Mammary epithelial cell (primary cell): Measurements from ENCODE around the gene DOCK6.

ENCODE experiments used
- CTCF ChIP-seq, 2 donors: IDR thresholded peaks in 1 of 2; conservative IDR thresholded peaks in 1 of 2; 2 replicates each; pipeline ENCODE4 v1.5.1; 2011 to 2012; ENCODE audit warnings: inconsistent platforms in 2 of 2, low read length in 2 of 2, mild to moderate bottlenecking in 2 of 2, control low read depth in 1 of 2, low read depth in 1 of 2; ENCODE audit not compliant: insufficient read depth in 1 of 2; ENCODE audit errors: extremely low read depth in 1 of 2
- EZH2 ChIP-seq: IDR thresholded peaks from 2 replicates; pipeline ENCODE4 v1.6.1; 2012; ENCODE audit warnings: low read length, inconsistent platforms, borderline replicate concordance

GRCh38 chr19:11288349-11288748 is 26.0 kb upstream of the DOCK6 start:
- TF ChIP-seq CTCF (conservative IDR thresholded peaks at IDR 0.05 in 1 of 2, IDR thresholded peaks at IDR 0.05 in 1 of 2; ENCODE audit: extremely low read depth in 1 of 2, insufficient read depth in 1 of 2, low read depth in 1 of 2, low read length in 2 of 2) (peak; percentile 40 to 55), EZH2 (no peak)
